Measurements from ENCODE around the gene ADAMTS6.

The ADAMTS6 gene

DNA sequence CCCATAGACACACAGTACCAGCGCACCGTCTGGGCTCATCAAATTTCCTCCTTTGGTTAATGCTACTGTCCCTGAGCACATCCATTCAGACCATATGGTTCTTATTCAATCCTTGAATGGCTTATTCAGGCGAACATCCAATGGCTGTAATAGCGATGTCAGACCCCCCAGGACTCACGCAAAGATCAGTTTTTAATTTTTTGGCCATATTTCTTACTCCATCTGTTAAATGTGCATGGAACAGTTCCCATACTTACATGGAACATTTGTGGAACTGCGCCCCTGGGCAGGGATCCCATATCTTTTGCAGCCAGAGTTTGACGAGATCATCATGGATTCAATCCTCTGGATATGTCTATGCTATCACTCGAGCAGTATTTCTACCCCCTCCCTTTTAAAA lies 213.2 kb downstream of the ADAMTS6 start:
- H3K9me3 ChIP-seq (ENCODE audit: insufficient read depth, low read depth, low read length): no peaks in the 10 kb centered on the region
- H3K79me2 ChIP-seq (ENCODE audit: control insufficient read depth, insufficient read depth, low read length, poor library complexity): no peaks in the 10 kb centered on the region
- H2BK5ac ChIP-seq (ENCODE audit: low read depth, low read length, poor library complexity): no peak overlapping the region
- H4K8ac ChIP-seq (ENCODE audit: low read depth, low read length): no peak overlapping the region
- H3K23ac ChIP-seq (ENCODE audit: low read length): no peak overlapping the region
- no peak overlapping the region for H3K14ac ChIP-seq (ENCODE audit: low read length)
- no peak overlapping the region for H2BK12ac ChIP-seq (ENCODE audit: low read length)
- H3K4ac ChIP-seq (ENCODE audit: low read depth, low read length): no peak overlapping the region
- no peak overlapping the region for H3K4me3 ChIP-seq (ENCODE audit: low read depth, low read length)
- no peak overlapping the region for H2AFZ ChIP-seq (ENCODE audit: insufficient read depth, low read length, poor library complexity)
- peaks cover 8 to 12% of the 10 kb centered on the region in 2 experiments for H3K36me3 ChIP-seq (ENCODE audit: control insufficient read depth in 1 of 2, insufficient read depth in 2 of 2, low read length in 2 of 2)
- H3K18ac ChIP-seq (ENCODE audit: low read length): no peak overlapping the region
- no peak overlapping the region for H2AK5ac ChIP-seq (ENCODE audit: low read length)
- H3K4me2 ChIP-seq (ENCODE audit: low read length): no peak overlapping the region
- H4K12ac ChIP-seq (ENCODE audit: low read depth, low read length): no peak overlapping the region
- H3K79me1 ChIP-seq (ENCODE audit: low read length): no peaks in the 10 kb centered on the region
- no CpG with 5 or more reads among the region's 8 CpGs for WGBS (ENCODE audit: extremely low coverage, insufficient coverage, insufficient read length)
- no peaks in the 10 kb centered on the region for H3K4me1 ChIP-seq (ENCODE audit: control insufficient read depth in 1 of 2, insufficient read depth in 2 of 2, low read length in 2 of 2)
- no peak overlapping the region for H3K9ac ChIP-seq (ENCODE audit: low read length)
- no peak overlapping the region for H3K27ac ChIP-seq (ENCODE audit: low read depth, low read length)
- H2BK120ac ChIP-seq (ENCODE audit: insufficient read depth, low read length, poor library complexity): no peak overlapping the region
- no peak for DNase-seq
- no peak overlapping the region for H4K91ac ChIP-seq (ENCODE audit: low read depth, low read length)
- H3K27me3 ChIP-seq (ENCODE audit: insufficient read depth, low read length): no peaks in the 10 kb centered on the region

DNA sequence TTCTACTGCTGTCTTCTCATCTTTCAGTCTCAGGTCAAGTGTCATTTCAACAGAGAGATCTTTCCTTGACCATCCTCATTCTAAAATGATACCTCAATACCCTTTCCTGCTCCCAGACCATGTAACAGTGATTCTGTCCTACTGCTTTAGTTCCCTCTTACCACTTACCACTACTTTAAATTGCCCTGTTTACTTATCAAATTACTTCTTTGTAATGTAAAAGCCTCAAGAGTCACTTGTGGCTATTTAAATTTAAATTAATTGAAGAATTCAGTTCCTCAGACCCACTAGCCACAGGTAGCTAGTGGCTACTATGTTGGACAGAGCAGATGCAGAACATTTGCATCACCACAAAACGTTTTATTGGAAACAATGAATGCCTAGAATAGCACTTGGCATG lies 217.3 kb downstream of the ADAMTS6 start:
- H3K14ac ChIP-seq (ENCODE audit: low read length): no peak overlapping the region
- H3K4me2 ChIP-seq (ENCODE audit: low read length): no peak overlapping the region
- H2BK12ac ChIP-seq (ENCODE audit: low read length): no peak overlapping the region
- no peaks in the 10 kb centered on the region for H3K27me3 ChIP-seq (ENCODE audit: insufficient read depth, low read length)
- H2BK120ac ChIP-seq (ENCODE audit: insufficient read depth, low read length, poor library complexity): no peak overlapping the region
- no peak overlapping the region for H3K18ac ChIP-seq (ENCODE audit: low read length)
- no peak overlapping the region for H2BK5ac ChIP-seq (ENCODE audit: low read depth, low read length, poor library complexity)
- no peak overlapping the region for H4K12ac ChIP-seq (ENCODE audit: low read depth, low read length)
- no peak overlapping the region for H3K4ac ChIP-seq (ENCODE audit: low read depth, low read length)
- H3K36me3 ChIP-seq (ENCODE audit: control insufficient read depth in 1 of 2, insufficient read depth in 2 of 2, low read length in 2 of 2): peaks cover 2 to 8% of the 10 kb centered on the region in 2 experiments
- no peak overlapping the region for H2AFZ ChIP-seq (ENCODE audit: insufficient read depth, low read length, poor library complexity)
- no peak overlapping the region for H3K9ac ChIP-seq (ENCODE audit: low read length)
- no peaks in the 10 kb centered on the region for H3K9me3 ChIP-seq (ENCODE audit: insufficient read depth, low read depth, low read length)
- H3K27ac ChIP-seq (ENCODE audit: low read depth, low read length): no peak overlapping the region
- no peak overlapping the region for H3K23ac ChIP-seq (ENCODE audit: low read length)
- no peak overlapping the region for H4K91ac ChIP-seq (ENCODE audit: low read depth, low read length)
- WGBS (ENCODE audit: extremely low coverage, insufficient coverage, insufficient read length): no CpG with 5 or more reads among the region's 1 CpG
- no peak overlapping the region for H4K8ac ChIP-seq (ENCODE audit: low read depth, low read length)
- no peaks in the 10 kb centered on the region for H3K79me1 ChIP-seq (ENCODE audit: low read length)
- H2AK5ac ChIP-seq (ENCODE audit: low read length): no peak overlapping the region
- no peaks in the 10 kb centered on the region for H3K79me2 ChIP-seq (ENCODE audit: control insufficient read depth, insufficient read depth, low read length, poor library complexity)
- H3K4me3 ChIP-seq (ENCODE audit: low read depth, low read length): no peak overlapping the region
- DNase-seq: no peak
- no peaks in the 10 kb centered on the region for H3K4me1 ChIP-seq (ENCODE audit: control insufficient read depth in 1 of 2, insufficient read depth in 2 of 2, low read length in 2 of 2)

- WGBS (ENCODE audit: extremely low coverage, insufficient coverage, insufficient read length): no CpG with 5 or more reads among the region's 3 CpGs
- Histone ChIP-seq H3K14ac (ENCODE audit: low read length) (no peak overlapping the region), H3K4me3 (ENCODE audit: low read depth, low read length) (no peak overlapping the region), H3K36me3 (ENCODE audit: control insufficient read depth in 1 of 2, insufficient read depth in 2 of 2, low read length in 2 of 2) (peaks cover 5 to 10% of the 10 kb centered on the region in 2 experiments), H2AFZ (ENCODE audit: insufficient read depth, low read length, poor library complexity) (no peak overlapping the region), H3K79me1 (ENCODE audit: low read length) (no peaks in the 10 kb centered on the region), H4K12ac (ENCODE audit: low read depth, low read length) (no peak overlapping the region), H3K9me3 (ENCODE audit: insufficient read depth, low read depth, low read length) (no peaks in the 10 kb centered on the region), H3K18ac (ENCODE audit: low read length) (no peak overlapping the region), H3K9ac (ENCODE audit: low read length) (no peak overlapping the region), H3K4me1 (ENCODE audit: control insufficient read depth in 1 of 2, insufficient read depth in 2 of 2, low read length in 2 of 2) (no peaks in the 10 kb centered on the region), H4K8ac (ENCODE audit: low read depth, low read length) (no peak overlapping the region), H3K79me2 (ENCODE audit: control insufficient read depth, insufficient read depth, low read length, poor library complexity) (no peaks in the 10 kb centered on the region), H4K91ac (ENCODE audit: low read depth, low read length) (no peak overlapping the region), H3K27me3 (ENCODE audit: insufficient read depth, low read length) (no peaks in the 10 kb centered on the region), H3K4me2 (ENCODE audit: low read length) (no peak overlapping the region), H3K4ac (ENCODE audit: low read depth, low read length) (no peak overlapping the region), H3K23ac (ENCODE audit: low read length) (no peak overlapping the region), H2BK5ac (ENCODE audit: low read depth, low read length, poor library complexity) (no peak overlapping the region), H2AK5ac (ENCODE audit: low read length) (no peak overlapping the region), H2BK120ac (ENCODE audit: insufficient read depth, low read length, poor library complexity) (no peak overlapping the region), H2BK12ac (ENCODE audit: low read length) (no peak overlapping the region), H3K27ac (ENCODE audit: low read depth, low read length) (no peak overlapping the region)
- no peak for DNase-seq
Observed at GRCh38 chr5:65263321-65263720, 218.4 kb downstream of the ADAMTS6 start.

DNA sequence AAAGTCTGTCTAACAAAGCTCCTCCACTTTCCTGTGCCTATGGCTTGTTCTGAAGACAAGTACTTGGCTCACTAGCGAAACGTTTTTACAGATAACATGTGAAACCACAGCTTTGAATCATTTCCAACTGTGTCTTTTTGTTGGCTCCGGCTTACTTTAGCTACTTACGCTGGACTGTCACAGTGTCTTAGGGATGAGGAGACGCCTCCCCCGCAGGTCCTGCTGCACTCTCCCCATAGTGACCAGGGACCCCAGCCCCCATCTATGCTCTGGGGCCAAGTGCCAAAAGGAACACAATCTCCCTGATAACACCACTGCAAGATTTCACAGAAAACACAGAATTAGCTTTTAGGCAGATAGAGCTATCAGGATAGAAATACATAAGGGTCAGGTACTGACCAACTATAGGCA lies 219.1 kb downstream of the ADAMTS6 start:
- H3K23ac ChIP-seq (ENCODE audit: low read length): no peak overlapping the region
- no peaks in the 10 kb centered on the region for H3K27me3 ChIP-seq (ENCODE audit: insufficient read depth, low read length)
- H2BK12ac ChIP-seq (ENCODE audit: low read length): no peak overlapping the region
- no peak overlapping the region for H4K91ac ChIP-seq (ENCODE audit: low read depth, low read length)
- H3K79me2 ChIP-seq (ENCODE audit: control insufficient read depth, insufficient read depth, low read length, poor library complexity): no peaks in the 10 kb centered on the region
- no peak overlapping the region for H3K4me3 ChIP-seq (ENCODE audit: low read depth, low read length)
- no peak overlapping the region for H3K14ac ChIP-seq (ENCODE audit: low read length)
- WGBS (ENCODE audit: extremely low coverage, insufficient coverage, insufficient read length): no CpG with 5 or more reads among the region's 6 CpGs
- H3K4me2 ChIP-seq (ENCODE audit: low read length): no peak overlapping the region
- no peak overlapping the region for H4K8ac ChIP-seq (ENCODE audit: low read depth, low read length)
- H3K4ac ChIP-seq (ENCODE audit: low read depth, low read length): no peak overlapping the region
- H2AK5ac ChIP-seq (ENCODE audit: low read length): no peak overlapping the region
- no peak overlapping the region for H3K27ac ChIP-seq (ENCODE audit: low read depth, low read length)
- H4K12ac ChIP-seq (ENCODE audit: low read depth, low read length): no peak overlapping the region
- no peak overlapping the region for H2BK5ac ChIP-seq (ENCODE audit: low read depth, low read length, poor library complexity)
- no peak overlapping the region for H3K18ac ChIP-seq (ENCODE audit: low read length)
- peaks cover 5 to 13% of the 10 kb centered on the region in 2 experiments for H3K36me3 ChIP-seq (ENCODE audit: control insufficient read depth in 1 of 2, insufficient read depth in 2 of 2, low read length in 2 of 2)
- no peak overlapping the region for H2BK120ac ChIP-seq (ENCODE audit: insufficient read depth, low read length, poor library complexity)
- H3K4me1 ChIP-seq (ENCODE audit: control insufficient read depth in 1 of 2, insufficient read depth in 2 of 2, low read length in 2 of 2): no peaks in the 10 kb centered on the region
- H3K9me3 ChIP-seq (ENCODE audit: insufficient read depth, low read depth, low read length): no peaks in the 10 kb centered on the region
- no peaks in the 10 kb centered on the region for H3K79me1 ChIP-seq (ENCODE audit: low read length)
- no peak overlapping the region for H3K9ac ChIP-seq (ENCODE audit: low read length)
- DNase-seq: no peak
- no peak overlapping the region for H2AFZ ChIP-seq (ENCODE audit: insufficient read depth, low read length, poor library complexity)
